CD14-positive monocyte (primary cell): Measurements from ENCODE around the gene CYB561D2. TPM values are rescaled to one million over a fixed set of nuclear protein-coding genes. Genes with fewer than 3 reads are reported as not detected.

Source experiments
- DNase-seq, 3 donors: peaks; one replicate each; pipeline ENCODE4 v3.0.0-alpha.2; 2011 to 2022
- H2AFZ ChIP-seq: 2 replicates; pipeline ENCODE4 v1.6.0; 2012; ENCODE audit warnings: mild to moderate bottlenecking, low read depth, low read length, inconsistent platforms; ENCODE audit not compliant: insufficient read depth, poor library complexity, severe bottlenecking
- H3K27ac ChIP-seq, 2 donors: 1 replicate in 1 of 2; 2 replicates in 1 of 2; pipeline ENCODE4 v1.5.1; 2012 to 2013; ENCODE audit warnings: low read length in 2 of 2, control low read depth in 1 of 2, inconsistent platforms in 1 of 2, low read depth in 1 of 2, mild to moderate bottlenecking in 1 of 2
- H3K27me3 ChIP-seq, 2 donors: one replicate each; pipeline versions ENCODE4 v1.6.0 to v1.6.1; 2011 to 2013; ENCODE audit warnings: low read length in 2 of 2; ENCODE audit not compliant: control insufficient read depth in 2 of 2, insufficient read depth in 2 of 2
- H3K36me3 ChIP-seq, 2 donors: replicated peaks in 1 of 2; 1 replicate in 1 of 2; 2 replicates in 1 of 2; pipeline versions ENCODE4 v1.5.1 to v1.6.1; 2012 to 2013; ENCODE audit warnings: low read length in 2 of 2, control low read depth in 1 of 2, inconsistent platforms in 1 of 2, mild to moderate bottlenecking in 1 of 2; ENCODE audit not compliant: insufficient read depth in 2 of 2, control insufficient read depth in 1 of 2
- H3K4me1 ChIP-seq, 2 donors: 1 replicate in 1 of 2; 2 replicates in 1 of 2; pipeline versions ENCODE4 v1.5.1 to v1.6.1; 2012 to 2013; ENCODE audit warnings: low read length in 2 of 2, control low read depth in 1 of 2, inconsistent platforms in 1 of 2, mild to moderate bottlenecking in 1 of 2, moderate library complexity in 1 of 2; ENCODE audit not compliant: insufficient read depth in 2 of 2, control insufficient read depth in 1 of 2
- H3K4me2 ChIP-seq: replicated peaks from 2 replicates; pipeline ENCODE3; 2012; ENCODE audit warnings: low read length, moderate library complexity, mild to moderate bottlenecking; ENCODE audit not compliant: poor library complexity, severe bottlenecking; ENCODE audit errors: extremely low read depth
- H3K4me3 ChIP-seq, 3 experiments: fragments of 200-600 bp in 1 of 3; sonication (generic) in 1 of 3; replicated peaks in 1 of 3; 1 replicate in 2 of 3; 2 replicates in 1 of 3; pipeline ENCODE4 v1.5.1; 2011 to 2013; ENCODE audit warnings: low read length in 3 of 3, mild to moderate bottlenecking in 3 of 3, control low read depth in 2 of 3, low read depth in 2 of 3, inconsistent platforms in 1 of 3, moderate library complexity in 1 of 3
- H3K79me2 ChIP-seq: 2 replicates; pipeline ENCODE4 v1.6.0; 2012; ENCODE audit warnings: mild to moderate bottlenecking, control low read depth, inconsistent platforms, low read length, moderate library complexity; ENCODE audit not compliant: insufficient read depth
- H3K9ac ChIP-seq: 2 replicates; pipeline ENCODE4 v1.6.0; 2017; ENCODE audit warnings: low read length, mild to moderate bottlenecking; ENCODE audit not compliant: insufficient read depth, poor library complexity, severe bottlenecking
- H3K9me3 ChIP-seq, 2 donors: replicated peaks in 1 of 2; 1 replicate in 1 of 2; 2 replicates in 1 of 2; pipeline versions ENCODE4 v1.5.1 to v1.6.1; 2012 to 2013; ENCODE audit warnings: low read length in 2 of 2, control low read depth in 1 of 2; ENCODE audit not compliant: control insufficient read depth in 1 of 2, insufficient read depth in 1 of 2
- H4K20me1 ChIP-seq: 2 replicates; pipeline ENCODE4 v1.6.0; 2012; ENCODE audit warnings: mild to moderate bottlenecking, low read length, control low read depth, moderate library complexity; ENCODE audit not compliant: insufficient read depth
- H3K27ac Mint-ChIP-seq, 7 donors: one replicate each; pipeline ENCODE4 v1.8.0; 2020; ENCODE audit warnings: mild to moderate bottlenecking in 7 of 7, mixed read lengths in 7 of 7, moderate library complexity in 6 of 7, inconsistent platforms in 2 of 7
- H3K27me3 Mint-ChIP-seq, 3 donors: one replicate each; pipeline ENCODE4 v1.8.0; 2021 to 2022; ENCODE audit warnings: low read depth in 3 of 3, mild to moderate bottlenecking in 3 of 3, mixed read lengths in 3 of 3, moderate library complexity in 3 of 3, inconsistent platforms in 1 of 3
- H3K36me3 Mint-ChIP-seq, 2 donors: one replicate each; pipeline ENCODE4 v1.8.0; 2020; ENCODE audit warnings: mixed read lengths in 2 of 2, inconsistent platforms in 1 of 2, mild to moderate bottlenecking in 1 of 2
- H3K4me1 Mint-ChIP-seq: one replicate; pipeline ENCODE4 v1.8.0; 2020; ENCODE audit warnings: mild to moderate bottlenecking, mixed read lengths
- H3K4me3 Mint-ChIP-seq, 2 donors: one replicate each; pipeline ENCODE4 v1.8.0; 2020; ENCODE audit warnings: mild to moderate bottlenecking in 2 of 2, mixed read lengths in 2 of 2, moderate library complexity in 1 of 2
- H3K9me3 Mint-ChIP-seq, 7 donors: one replicate each; pipeline ENCODE4 v1.8.0; 2020 to 2022; ENCODE audit warnings: mixed read lengths in 7 of 7, mild to moderate bottlenecking in 6 of 7, moderate library complexity in 6 of 7, inconsistent platforms in 2 of 7
- CTCF ChIP-seq: fragments of 200-600 bp; IDR thresholded peaks from one replicate; pipeline ENCODE4 v1.8.0; 2022; ENCODE audit warnings: antibody characterized with exemption, mild to moderate bottlenecking
- WGBS: methylation state at CpG from one replicate; pipeline ENCODE4 v1.1.5; 2013; ENCODE audit warnings: missing lambda C conversion rate; ENCODE audit not compliant: insufficient coverage; 5-methylcytosine and 5-hydroxymethylcytosine counted together
- intact Hi-C, 2 donors: fragments of 100-400 bp; cut with micrococcal nuclease; formaldehyde crosslinking; loops; one replicate each; pipeline versions ENCODE4 v1.15.0 to v1.15.1; 2023
- polyA plus RNA-seq, 3 donors: library from polyadenylated mRNA; depleted of rRNA in 1 of 3; unstranded in 2 of 3; stranded (reverse) in 1 of 3; fragments of 300-500 nt in 2 of 3; fragments of >200 nt in 1 of 3; fragmentation: Illumina TruSeq in 2 of 3; gene quantifications; 1 replicate in 2 of 3; 2 replicates in 1 of 3; pipeline ENCODE4 v1.2.3, GENCODE V29; 2012 to 2021

Gene CYB561D2
- polyA plus RNA-seq, 3 donors = 78.9 to 94.0 (median 82.5) TPM

- Histone ChIP-seq H3K4me2 (no peak overlapping the region), H2AFZ (no peak overlapping the region), H3K27me3 (no peaks in the 10 kb centered on the region), H3K27ac (no peak overlapping the region), H3K4me1 (no peaks in the 10 kb centered on the region), H3K36me3 (no peaks in the 10 kb centered on the region), H4K20me1 (no peaks in the 10 kb centered on the region), H3K79me2 (no peaks in the 10 kb centered on the region), H3K9ac (no peak overlapping the region), H3K4me3 (no peak overlapping the region), H3K9me3 (no peaks in the 10 kb centered on the region)
- Mint-ChIP-seq H3K36me3 (no peaks in the 10 kb centered on the region), H3K27me3 (peaks cover 0 to 5% (median 2%) of the 10 kb centered on the region in 3 donors), H3K27ac (no peak overlapping the region), H3K4me3 (no peak overlapping the region), H3K9me3 (peaks cover 0 to 1% (median 0%) of the 10 kb centered on the region in 7 donors), H3K4me1 (no peaks in the 10 kb centered on the region)
- intact Hi-C loops = no loop called here
- WGBS = 96% methylated on average over 9 of the region's 12 CpGs
- DNase-seq = no peak
- no peak for TF ChIP-seq CTCF
These were observed 32.1 kb downstream of the CYB561D2 start for GRCh38 chr3:50382722-50383121.

DNA sequence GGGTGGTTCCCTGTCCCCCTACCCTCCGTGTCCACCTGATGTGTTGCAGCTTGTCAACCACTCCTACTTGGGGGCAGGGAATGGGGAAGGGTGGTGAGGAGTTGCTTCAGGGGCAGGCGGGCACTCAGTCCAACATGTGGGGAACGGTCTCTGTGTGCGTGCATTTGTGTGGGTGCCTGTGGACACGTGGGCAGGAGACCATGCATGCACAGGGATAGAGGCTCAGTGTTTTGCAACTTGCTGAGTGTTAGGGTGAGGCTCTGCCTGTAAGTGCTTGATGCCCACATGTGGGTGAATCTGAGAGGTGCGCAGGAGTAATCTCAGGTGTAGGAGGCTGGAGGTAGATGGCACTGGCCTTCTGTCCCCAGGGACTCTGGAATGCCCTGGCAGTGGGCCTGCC, 33.1 kb downstream of the CYB561D2 start:
- Mint-ChIP-seq H3K4me1 (no peaks in the 10 kb centered on the region), H3K4me3 (no peak overlapping the region), H3K27ac (no peak overlapping the region), H3K9me3 (peaks cover 0 to 1% (median 0%) of the 10 kb centered on the region in 7 donors), H3K27me3 (peaks cover 0 to 5% (median 2%) of the 10 kb centered on the region in 3 donors), H3K36me3 (no peaks in the 10 kb centered on the region)
- 83% methylated on average over 5 of the region's 6 CpGs for WGBS
- H3K79me2 ChIP-seq = no peaks in the 10 kb centered on the region
- H3K4me2 ChIP-seq = no peak overlapping the region
- no peaks in the 10 kb centered on the region for H3K4me1 ChIP-seq
- no peaks in the 10 kb centered on the region for H3K36me3 ChIP-seq
- H3K9ac ChIP-seq = no peak overlapping the region
- H3K27ac ChIP-seq = no peak overlapping the region
- no peaks in the 10 kb centered on the region for H3K9me3 ChIP-seq
- DNase-seq = no peak
- intact Hi-C loops = no loop called here
- no peaks in the 10 kb centered on the region for H3K27me3 ChIP-seq
- no peaks in the 10 kb centered on the region for H4K20me1 ChIP-seq
- H2AFZ ChIP-seq = no peak overlapping the region
- no peak for TF ChIP-seq CTCF
- H3K4me3 ChIP-seq = no peak overlapping the region
